Globus pallidus (tissue), 1 donor: Measurements from ENCODE around the gene ADAM8.
A peak's percentile ranks its signal among the peaks of the same experiment; 100 is the strongest.
"Not testable (repeated sequence)": the region's sequence is repeated elsewhere in the genome, so short reads cannot be mapped to it uniquely, and the experiment has no call there.

Experiments used
- DNase-seq: peaks from one replicate; pipeline ENCODE4 v3.0.0-alpha.2; 2015; ENCODE audit warnings: low spot score

Gene ADAM8

DNA sequence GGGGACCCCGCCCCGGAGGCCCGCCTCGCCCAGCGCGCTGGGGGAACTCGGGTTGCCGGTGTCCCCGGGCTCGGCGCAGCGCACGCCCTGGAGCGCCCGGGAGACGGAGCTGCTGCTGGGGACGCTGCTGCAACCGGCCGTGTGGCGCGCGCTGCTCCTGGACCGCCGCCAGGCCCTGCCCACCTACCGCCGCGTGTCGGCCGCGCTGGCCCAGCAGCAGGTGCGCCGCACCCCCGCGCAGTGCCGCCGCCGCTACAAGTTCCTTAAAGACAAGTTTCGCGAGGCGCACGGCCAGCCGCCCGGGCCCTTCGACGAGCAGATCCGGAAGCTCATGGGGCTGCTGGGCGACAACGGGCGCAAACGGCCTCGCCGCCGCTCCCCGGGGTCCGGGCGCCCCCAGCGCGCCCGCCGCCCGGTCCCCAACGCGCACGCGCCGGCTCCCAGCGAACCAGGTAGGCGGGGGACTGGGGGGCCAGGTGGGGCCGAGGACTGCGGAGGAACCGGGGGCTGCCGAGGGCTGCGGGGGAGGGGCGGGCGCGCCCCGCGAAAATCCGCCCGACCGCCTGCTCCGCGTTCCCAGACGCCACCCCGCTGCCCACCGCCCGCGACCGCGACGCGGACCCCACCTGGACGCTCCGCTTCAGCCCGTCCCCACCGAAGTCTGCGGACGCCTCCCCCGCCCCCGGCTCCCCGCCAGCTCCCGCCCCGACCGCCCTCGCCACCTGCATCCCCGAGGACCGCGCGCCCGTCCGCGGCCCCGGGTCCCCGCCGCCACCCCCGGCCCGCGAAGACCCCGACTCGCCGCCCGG, 46.1 kb downstream of the ADAM8 start:
- DNase-seq = no peak

DNA sequence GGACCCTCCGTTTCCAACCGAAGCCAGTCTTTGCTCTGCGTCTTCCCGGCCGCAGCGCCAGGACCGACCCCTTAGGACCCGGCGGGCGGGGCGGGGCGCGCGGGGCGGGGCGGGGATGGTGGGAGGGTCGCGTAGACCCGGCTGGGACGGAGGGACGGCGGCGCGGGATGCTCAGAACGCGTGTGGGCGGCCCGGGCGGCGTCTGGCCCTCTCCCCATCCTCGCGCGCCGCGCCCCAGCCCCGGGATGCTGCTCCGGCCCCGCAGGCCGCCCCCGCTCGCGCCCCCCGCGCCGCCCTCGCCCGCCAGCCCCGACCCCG, 46.7 kb downstream of the ADAM8 start, which contains the start of gene UTF1:
Gene UTF1, plus strand, starts transcription at position 174 of the 318 bp plus-strand sequence. Its CDS starts 72 bp downstream, at position 246.
- DNase-seq = no peak

DNA sequence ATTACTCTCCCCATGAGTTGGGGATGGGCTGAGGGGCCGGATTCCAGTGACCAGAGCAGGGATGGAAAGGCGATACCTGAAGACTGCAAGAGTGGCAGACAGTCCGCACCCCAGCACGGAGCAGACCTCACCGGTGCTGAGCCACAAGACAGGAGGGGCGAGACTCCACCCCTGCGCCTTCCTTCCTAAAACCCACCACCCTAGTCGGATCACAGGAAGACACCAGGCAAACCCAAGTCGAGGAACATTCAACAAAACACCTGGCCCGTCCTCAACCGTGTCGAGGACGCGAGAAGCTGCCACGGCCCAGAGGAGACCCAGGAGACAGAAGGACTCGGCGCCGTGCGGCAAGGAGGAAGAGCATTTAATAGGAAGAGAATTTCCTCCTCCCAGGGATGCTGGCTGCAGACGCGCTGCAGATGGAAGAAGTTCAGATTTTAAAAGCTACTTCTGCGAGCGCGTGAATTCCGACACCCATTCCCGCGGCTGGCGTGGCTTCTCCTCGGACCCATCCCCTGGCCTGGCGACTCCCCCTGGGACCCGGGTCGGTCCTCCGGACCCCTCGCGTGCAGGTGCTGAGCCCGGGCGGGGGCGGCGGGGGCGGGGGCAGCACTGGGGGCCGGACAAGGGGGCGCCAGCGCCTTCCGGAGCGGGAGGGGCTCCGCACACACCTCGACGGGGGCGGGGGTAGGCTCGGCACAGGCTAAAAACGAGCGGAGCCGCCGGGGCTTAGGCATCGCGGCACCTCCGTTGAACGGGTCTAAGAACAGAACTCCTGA, 47.2 kb downstream of the ADAM8 start:
- no peak for DNase-seq

DNA sequence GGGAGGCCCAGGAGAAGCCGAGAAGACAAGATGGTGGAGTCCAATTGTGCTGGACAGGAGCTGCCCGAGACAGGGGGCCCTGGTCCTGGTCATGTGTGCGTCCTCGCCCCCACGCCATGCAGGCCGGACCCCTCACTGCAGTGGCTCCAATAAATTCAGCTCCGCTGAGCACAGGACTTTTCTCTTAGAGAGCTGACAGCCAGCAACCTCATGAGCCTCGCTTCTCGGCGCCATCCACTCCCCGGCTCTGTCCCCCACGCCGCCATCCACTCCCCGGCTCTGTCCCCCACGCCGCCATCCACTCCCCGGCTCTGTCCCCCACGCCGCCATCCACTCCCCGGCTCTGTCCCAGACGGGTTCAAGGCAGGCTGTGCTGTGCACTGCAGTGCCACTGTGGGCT, 49.4 kb downstream of the ADAM8 start:
- DNase-seq = no peak

DNA sequence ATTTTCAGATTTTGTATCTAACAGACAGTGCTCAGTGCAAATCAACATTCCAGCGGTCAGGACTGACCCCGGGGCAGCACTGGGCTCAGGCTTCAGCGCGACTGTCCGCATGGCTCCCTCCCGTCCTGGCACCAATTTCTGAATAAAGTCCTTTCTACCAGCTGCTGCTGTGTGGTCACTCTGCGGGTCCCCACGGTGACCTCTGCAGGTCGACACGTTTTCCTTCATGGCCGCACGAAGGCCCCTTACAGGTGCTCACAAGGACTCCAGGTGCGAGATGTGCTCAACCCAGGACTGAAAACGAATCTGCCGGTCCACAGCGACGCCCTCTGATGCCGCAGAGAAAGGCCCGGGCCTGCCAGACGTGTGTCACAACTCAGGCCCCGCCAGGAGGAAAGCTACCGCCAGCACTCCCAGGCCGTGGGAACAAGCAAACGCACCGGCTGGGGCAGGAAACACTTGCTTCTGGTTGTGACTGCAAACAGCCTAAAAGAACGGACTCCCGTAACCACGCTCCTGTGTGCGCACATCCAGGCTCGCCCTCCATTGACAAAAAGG, 50.3 kb downstream of the ADAM8 start:
- DNase-seq = no peak

DNA sequence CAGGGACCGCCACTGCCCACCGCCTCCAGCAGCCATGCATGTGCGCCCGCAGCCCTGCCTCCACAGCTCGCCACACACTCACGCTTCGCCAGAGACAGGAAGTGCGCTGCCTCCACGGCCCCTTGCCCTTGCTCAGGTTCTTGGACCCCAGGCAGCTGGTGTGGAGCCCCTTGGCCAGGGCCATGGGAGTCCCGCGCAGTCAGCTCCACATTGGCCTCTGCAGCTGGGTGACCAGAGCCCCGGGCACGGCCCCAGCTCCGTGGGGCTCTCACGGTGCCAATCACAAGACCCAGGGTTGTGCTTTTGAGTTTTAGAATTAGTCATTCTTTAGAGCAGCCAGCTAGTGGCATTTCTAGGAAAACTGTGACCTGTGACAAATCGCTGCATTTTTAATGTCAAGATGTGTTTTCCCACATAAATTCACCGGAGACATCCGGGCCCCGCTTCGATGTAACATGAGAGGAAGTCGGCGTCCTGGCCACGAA, 50.9 kb downstream of the ADAM8 start:
- no peak for DNase-seq

DNA sequence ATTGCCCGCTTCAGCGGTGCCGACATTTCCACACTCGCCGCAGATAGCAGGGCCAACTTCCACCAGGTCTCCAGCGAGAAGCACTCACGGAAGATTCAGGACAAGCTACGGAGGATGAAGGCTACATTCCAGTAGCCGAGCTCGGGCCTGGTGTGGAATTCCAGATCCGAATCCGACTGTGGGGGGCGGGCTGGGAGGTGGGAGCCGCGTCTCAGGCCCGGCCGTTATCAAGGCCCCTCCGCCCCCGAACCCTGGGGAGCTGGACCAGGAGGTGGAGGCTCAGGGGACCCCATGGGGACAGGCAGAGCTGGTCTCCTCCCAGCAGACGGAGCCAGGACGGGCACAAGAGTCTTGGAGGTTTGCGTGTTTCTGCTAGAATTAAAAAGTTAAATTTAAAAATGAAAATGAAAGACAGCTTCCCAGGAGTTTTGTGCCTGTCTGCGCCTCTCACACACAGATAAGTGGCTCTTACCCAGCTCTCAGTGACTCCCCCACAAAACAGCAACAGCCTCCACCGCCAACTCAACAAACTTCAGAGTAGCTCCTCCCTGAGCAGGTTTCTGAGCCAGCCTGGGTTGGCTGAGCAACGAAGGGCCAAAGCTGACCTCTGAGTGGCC, 51.8 kb downstream of the ADAM8 start:
- peak; percentile 16 for DNase-seq

DNA sequence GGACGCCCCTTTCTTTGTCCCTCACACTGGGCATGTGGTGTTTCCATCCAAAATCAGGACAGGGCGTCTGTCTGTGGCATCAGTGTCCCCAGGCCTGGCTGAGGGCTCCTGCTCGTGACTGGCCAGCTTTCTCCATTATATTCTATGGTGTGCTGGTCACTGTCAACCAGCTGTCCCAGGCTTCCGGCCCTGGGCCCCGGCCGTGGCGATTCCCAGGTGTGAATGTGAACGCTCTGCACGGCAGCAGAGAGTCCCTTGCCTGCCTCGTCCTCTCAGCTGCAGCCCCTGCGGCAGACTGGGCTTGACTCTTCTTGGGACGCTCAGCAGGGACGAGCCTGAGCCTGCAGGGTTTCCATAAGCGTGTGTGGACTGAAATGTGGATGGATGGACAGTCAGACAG, 52.6 kb downstream of the ADAM8 start:
- no peak for DNase-seq

DNA sequence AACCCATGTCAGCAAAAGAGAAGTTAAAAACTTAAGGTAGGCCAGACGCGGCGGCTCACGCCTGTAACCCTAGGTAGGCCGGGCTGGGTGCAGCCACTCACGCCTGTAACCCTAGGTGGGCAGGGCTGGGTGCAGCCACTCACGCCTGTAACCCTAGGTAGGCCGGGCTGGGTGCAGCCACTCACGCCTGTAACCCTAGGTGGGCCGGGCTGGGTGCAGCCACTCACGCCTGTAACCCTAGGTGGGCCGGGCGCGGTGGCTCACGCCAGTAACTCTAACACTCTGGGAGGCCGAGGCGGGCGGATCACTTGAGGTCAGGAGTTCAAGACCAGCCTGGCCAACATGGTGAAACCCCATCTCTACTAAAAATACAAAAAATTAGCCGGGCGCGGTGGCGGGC, 54.9 kb downstream of the ADAM8 start:
- not testable (repeated sequence) for DNase-seq

DNA sequence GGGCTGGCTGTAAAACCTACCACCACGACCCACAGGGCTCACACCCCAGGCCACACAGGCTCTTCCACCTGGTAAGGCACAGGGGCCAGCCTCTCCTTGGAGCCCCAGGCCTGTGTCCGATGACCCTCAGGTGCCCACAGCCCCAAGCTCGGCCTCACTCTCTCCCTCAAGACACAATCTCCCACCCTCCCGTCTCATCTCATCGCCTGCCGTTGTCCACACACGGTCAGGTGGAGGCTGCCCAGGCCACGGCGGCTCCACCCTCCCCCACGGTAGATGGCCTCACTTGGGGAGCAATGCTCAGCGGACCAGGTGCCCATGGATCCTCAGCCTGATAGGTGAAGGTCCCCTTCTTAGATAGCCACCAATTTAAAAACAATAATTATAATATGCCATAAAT, 55.3 kb downstream of the ADAM8 start:
- DNase-seq = no peak

DNA sequence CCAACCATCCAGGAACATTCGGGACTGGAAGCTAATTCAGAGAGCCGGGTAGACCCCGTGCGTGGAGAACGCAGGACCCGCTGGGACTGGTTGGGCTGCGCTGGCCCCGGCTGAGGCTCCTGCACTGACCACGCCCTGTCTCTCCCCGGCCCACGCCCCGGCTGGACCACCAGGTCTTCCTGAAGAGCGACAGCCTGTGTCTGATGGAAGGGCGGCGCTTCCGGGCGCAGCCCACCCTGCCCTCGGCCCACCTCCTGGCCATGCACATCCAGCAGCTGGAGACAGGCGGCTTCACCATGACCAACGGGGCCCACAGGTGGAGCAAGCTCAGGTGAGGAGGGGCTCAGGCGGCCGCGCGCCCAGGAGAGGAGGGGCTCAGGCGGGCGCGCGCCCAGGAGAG, 56.9 kb downstream of the ADAM8 start:
- DNase-seq = no peak

DNA sequence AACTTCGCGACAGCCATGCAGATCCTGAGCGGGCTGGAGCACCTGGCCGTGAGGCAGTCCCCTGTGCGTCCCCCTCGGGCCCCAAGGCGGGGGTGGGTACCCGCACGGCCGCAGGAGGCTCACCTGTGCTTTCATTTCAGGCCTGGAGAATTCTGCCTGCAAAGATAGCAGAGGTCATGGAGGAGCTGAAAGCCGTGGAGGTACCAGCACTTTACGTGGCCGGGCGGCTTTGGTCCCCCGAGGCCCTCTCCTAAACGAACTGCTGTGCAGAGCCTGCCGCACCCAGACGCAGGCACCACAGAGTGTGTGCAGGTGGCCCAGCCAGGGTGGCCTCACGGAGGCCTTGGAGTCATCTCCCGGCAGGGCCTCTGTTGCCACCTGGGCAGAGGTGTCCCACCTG, 57.8 kb downstream of the ADAM8 start:
- DNase-seq = no peak

DNA sequence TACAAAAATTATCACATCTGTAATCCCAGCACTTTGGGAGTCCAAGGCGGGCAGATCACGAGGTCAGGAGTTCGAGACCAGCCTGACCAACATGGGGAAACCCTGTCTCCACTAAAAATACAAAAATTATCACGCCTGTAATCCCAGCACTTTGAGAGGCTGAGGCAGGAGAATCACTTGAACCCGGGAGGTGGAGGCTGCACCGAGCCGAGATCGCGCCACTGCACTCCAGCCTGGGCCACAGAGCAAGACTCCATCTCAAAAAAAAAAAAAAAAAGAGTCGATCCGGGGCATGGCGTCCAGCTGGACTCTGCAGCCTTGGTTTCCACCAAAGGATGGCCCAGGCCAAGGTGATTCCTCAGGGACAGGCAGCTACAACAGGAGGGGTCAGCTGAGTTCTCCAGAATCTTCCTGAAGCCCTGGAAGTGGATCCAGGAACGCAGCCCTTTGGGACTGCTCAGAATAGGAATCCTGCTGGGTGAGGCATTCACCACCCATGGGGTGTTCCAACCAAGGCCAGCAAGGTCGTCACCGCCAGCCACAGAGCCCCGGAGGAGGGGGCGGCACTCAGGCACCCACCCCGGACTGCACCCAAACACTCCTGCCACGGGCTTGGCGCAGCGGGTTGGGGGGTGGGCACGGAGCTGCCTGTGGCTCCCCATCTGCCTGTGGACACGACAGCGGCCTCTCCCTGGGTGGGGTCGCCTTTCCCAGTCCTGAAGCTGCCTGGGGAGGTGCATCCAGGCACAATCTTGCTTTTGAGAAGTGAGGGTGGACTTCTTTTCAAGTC, 58.7 kb downstream of the ADAM8 start:
- no peak for DNase-seq

DNA sequence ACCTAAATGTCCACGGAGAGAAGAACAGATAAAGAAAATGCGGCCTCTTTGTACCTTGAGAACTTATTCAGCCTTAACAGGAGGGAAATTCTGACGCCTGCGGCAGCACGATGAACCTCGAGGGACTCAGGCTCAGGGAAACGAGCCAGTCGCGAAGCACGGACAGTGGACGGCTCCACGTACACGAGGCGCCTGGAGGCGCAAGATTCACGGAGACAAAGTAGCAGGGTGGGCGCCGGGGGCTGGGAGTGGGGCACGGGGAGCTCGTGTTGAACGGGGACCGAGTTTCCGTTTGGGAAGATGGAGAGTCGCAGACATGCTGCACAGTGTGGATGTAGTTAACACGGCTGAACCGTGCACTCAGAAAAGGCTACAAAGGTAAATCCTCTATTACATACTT, 59.9 kb downstream of the ADAM8 start:
- DNase-seq = no peak

DNA sequence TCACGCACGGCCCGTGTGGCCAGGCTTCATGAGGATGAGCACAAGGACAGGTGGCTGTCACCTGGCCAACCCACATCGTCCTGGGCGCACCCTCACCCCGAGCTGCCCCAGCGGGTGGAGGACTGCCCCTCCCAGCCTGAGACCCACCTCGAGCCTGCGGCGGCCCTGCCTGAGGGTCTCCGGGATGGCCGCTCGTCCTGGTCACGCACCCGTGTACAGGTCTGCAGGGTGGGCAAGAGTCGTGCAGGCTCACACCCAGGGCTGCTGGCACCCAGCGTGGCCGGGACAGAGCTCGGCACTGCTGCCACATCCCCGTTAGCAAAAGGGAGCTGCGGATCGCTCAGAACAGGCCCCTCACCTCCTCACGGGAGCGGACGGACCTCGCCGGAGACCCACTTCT, 61.1 kb downstream of the ADAM8 start:
- DNase-seq = no peak

DNA sequence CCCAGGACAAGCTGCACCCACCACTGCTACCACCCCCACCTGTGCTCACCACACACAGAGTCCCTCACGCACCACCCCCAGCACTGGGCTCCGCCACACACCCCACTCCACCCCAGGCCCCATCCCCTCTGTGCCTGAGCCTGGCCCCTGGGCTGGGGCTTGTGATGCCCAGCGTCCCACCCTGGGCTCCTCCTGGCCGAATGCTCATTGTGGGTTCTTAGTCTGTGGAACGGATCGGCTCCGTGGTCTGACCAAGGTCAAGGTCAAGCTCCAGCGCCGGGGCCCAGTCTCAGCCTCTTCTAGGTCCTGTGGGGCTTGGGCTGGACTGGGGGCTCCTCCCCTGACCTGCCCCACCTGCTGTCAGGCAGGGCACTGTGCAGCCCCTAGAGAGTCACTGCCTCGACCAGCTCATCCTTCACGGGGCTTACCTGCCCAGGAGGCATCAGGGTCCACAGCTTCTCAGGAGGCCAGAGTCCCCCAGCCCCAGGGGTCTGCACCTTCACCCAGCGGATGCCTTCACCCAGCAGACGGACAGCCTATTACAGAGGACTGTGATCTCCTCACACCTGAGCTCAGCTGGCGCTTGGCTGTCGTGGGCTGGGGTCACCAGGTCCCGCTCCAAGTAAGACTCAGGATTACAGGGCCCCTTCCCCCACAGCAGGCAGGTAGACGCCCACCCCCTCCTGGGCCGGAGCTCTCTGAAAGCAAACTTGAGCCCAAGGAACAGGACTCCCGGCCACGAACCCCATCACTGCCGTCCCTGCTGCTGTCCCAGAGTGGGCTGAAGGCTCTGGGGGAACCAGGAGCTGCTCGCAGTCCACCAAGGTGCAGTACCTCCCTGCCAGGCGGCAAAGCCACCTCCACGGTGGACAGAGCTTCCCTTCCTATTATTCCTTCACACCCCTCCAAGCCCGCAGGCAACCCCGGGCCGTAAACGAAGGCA, 61.9 kb downstream of the ADAM8 start:
- no peak for DNase-seq

DNA sequence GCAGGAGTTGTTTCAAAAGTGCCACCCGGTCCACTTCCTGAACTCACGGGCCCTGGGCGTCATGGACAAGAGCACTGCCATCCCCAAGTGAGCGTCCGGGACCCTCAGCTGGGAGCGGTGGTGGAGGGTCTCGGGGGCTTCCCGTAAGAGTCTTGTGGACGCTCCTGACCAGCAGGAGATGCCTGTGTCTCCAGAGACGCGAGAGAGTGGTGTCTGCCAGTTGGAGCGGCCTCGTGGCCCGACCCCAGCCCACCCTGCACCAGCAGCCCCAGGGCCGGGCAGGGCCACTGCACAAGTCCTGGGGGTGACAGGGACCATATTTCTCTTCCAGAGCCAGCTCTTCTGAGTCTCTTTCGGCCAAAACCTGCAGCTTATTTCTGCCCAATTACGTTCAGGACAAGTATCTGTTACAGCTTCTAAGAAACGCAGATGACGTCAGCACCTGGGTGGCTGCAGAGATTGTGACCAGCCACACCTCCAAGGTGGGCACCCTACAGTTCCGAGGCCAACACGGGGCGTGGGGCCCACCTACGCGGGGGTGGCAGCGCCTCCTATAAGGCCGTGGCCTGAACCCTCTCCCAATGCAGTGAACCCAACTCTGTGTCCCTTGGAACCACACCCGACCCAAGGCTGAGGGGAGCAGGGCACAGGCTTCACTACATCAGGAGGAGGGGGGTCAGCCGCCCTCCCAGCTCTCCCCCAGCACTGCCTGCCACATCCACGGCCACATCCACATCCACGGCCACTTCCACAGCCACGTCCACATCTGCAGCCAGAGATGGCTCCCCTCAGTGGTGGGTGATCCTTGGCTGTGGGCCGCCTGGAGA, 62.8 kb downstream of the ADAM8 start:
- DNase-seq = no peak

DNA sequence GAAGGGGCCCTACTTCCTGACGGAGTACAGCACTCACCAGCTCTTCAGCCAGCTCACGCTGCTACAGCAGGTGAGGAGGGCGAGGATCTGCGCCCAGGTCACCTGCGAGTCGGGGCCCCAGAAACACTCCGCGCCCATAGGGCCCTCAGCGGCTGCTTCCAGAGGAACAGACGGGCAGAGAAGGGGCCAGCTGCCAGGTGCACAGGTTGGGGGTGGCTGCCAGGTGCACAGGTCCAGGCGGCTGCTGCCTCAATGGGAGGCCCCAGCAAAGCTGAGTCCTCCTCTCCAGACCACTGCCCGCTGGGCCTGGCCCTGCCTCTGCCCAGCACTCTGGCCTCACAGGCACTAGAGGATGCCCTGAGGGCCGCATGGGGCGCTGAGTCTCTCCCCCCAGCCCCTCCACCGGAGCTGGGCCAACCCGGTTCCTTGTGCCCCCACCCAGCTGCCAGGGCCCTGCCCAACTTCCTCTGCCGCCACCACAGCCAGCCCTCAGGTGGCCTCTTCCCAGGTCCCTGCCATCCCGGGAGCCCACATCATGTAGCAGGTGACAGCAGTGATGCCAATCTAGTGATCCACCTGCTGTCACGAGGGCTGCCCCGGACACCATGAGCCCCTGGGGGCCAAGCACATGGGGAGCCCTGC, 63.7 kb downstream of the ADAM8 start:
- no peak for DNase-seq
